Caki2 (cell line): Measurements from ENCODE around the gene DIDO1. TPM values are rescaled to one million over a fixed set of nuclear protein-coding genes. Genes with fewer than 3 reads are reported as not detected.
"Not testable (repeated sequence)": the region's sequence is repeated elsewhere in the genome, so short reads cannot be mapped to it uniquely, and the experiment has no call there.

Experiments used
- DNase-seq: peaks from one replicate; pipeline ENCODE4 v3.0.0-alpha.2; 2015; ENCODE audit warnings: low read depth
- in situ Hi-C: cut with HindIII; loops from 2 replicates; pipeline ENCODE4 v1.10.0; 2016; ENCODE audit warnings: low sequenced_read_pairs, low pct_unique_long_range_greater_than_20kb, mixed read lengths
- total RNA-seq: library from RNA; depleted of rRNA; stranded (reverse); fragments of >200 nt; shearing (Covaris generic); gene quantifications from 2 replicates; pipeline ENCODE4 v1.2.3, GENCODE V29; 2014; ENCODE audit warnings: low replicate concordance

The DIDO1 gene
- total RNA-seq, 1 experiment from 2014 or later, result 18.2 TPM

- DNase-seq, result no peak
- in situ Hi-C loops, result no loop called here
These were observed 37.5 kb upstream of the DIDO1 start for GRCh38 chr20:62963614-62964397.

DNA sequence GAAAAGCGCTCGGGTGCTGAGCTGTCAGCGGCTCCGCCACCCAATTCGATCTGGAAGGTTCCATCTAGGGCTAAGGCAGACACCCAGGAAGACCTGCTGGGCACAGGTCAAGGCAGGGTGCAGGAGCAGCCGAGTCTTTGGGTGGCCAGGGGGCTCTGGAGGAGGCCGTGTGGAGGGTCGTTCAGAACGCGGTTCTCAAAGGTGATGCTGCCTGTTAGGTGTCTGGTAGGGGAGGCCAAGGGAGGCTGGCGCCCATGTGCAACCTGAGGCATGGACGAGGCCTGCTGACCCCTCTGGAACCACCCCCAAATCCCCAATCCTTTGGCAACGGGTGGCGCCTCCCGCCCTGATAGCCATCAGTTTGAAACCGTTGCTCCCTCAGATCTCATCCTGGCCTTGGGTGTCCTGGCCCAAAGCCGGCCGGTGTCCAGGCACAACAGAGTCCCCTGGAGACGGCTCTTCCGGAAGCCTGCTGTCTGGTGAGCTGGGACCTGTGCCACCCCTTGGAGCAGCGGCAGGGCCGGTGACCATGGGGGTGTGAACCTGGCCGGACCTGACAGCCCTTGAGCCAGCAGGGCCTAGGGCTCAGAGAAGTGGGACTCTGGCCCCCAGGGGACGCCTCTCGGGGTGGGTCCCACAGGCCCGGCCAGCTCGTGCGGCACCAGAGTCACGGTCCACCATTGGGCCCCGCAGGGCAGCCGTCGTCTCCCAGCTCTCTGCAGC is 36.7 kb upstream of the DIDO1 start:
- DNase-seq, result no peak
- in situ Hi-C loops, result no loop called here

GRCh38 chr20:62962221-62962879 is 36.0 kb upstream of the DIDO1 start:
- in situ Hi-C loops, result no loop called here
- no peak for DNase-seq

DNA sequence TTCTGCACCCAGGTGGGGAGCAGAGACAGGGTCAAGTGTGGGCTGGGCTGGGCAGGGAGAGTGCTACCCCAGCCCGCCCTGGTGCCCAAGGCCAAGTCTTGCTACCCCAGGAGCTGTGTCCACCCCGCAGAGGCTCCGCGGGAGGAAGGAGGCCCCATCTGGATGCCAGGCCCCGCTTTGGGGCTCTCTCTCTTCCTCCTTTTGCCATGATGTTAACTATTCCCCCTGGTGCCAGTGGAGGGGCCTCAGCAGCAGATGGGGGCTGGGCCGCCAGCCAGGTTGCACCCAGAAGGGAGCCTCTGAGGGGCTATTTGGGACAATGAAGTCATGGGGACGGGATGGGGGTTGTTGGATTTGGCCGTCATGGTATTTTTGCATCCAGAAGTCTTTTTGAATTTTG is 35.5 kb upstream of the DIDO1 start:
- no peak for DNase-seq
- in situ Hi-C loops, result no loop called here

- in situ Hi-C loops, result no loop called here
- DNase-seq, result no peak
These were observed 35.0 kb upstream of the DIDO1 start for GRCh38 chr20:62961310-62961783.

DNA sequence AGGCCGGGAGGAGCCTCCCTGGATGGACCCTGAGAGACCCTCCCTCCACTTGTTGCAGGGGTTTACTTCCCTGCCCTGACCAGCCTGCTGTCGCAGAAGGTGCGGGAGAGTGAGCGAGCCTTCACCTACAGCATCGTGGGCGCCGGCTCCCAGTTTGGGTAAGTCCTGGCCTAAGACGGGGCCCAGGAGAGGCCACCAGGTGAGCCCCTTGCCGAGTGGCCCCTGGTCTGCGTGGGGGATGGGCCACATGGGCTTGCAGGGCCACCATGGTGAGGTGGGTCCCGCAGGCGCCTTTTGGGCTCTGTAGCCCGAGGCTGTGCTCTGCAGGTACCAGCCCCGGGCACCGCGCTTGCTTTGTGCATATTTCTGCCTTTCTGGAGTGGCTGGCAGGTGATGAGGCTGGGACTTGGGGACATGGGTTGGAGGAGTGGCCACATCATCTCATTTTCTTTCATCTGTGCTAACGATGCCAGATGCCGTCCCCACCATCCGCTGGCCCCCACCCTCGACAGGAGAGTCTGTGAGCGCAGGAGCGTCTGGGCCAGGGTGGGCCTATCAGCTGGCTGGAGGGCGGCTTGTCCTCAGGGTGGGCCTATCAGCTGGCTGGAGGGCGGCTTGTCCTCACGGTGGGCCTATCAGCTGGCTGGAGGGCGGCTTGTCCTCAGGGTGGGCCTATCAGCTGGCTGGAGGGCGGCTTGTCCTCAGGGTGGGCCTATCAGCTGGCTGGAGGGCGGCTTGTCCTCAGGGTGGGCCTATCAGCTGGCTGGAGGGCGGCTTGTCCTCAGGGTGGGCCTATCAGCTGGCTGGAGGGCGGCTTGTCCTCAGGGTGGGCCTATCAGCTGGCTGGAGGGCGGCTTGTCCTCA is 34.4 kb upstream of the DIDO1 start:
- in situ Hi-C loops, DNase-seq: not testable (repeated sequence)

GRCh38 chr20:62959998-62960436 is 33.7 kb upstream of the DIDO1 start:
- no peak for DNase-seq
- in situ Hi-C loops, result no loop called here

- in situ Hi-C loops, result no loop called here
- no peak for DNase-seq
These were observed 33.0 kb upstream of the DIDO1 start for GRCh38 chr20:62959101-62959971.

DNA sequence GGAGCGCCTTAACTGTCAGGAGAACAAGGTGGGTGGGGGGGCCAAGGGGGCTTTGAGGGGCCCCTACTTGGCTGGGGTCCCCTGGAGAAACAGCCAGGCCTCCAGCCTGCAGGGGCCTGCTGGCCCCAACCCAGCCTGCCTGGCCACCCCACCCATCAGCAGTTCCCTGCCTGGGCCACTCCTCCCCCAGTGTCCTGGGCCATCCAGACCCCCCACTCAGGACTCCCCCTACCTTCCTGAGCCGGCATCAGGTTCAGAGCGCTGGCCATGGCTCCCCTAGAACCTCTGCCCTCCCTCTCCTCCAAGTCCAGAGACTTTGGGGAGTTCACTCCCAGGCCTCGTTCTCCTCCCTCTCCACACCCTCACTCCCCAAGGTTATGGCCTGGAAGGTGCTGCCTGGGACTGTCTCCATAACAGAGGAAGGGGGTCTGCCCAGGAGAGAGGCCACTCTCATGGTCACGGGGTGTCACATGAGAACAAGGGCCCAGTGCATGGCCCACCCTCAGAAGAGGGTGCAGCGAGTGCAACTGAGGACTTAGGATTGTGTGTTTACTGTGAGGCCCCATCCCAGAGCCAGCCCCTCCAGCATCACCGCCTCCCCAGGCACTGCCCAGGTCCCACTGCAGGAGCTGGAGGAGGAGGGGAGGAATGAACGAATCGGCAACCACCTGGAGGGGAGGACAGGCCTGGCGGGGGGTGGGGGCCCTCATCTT is 32.2 kb upstream of the DIDO1 start:
- in situ Hi-C loops, result no loop called here
- no peak for DNase-seq

GRCh38 chr20:62957136-62958117 is 31.1 kb upstream of the DIDO1 start:
- in situ Hi-C loops, result no loop called here
- no peak for DNase-seq

- DNase-seq, result no peak
- in situ Hi-C loops, result no loop called here
These were observed 30.3 kb upstream of the DIDO1 start for GRCh38 chr20:62956387-62957135.

- DNase-seq, result no peak
- in situ Hi-C loops, result no loop called here
These were observed 29.4 kb upstream of the DIDO1 start for GRCh38 chr20:62955519-62956386.

- in situ Hi-C loops, result no loop called here
- DNase-seq, result no peak
These were observed 27.8 kb upstream of the DIDO1 start for GRCh38 chr20:62953839-62954703.
